ENCODE data around the gene UBAC1.

GRCh38 chr9:135937521-135938489 lies 23.4 kb downstream of the UBAC1 start:
- no peak for TF ChIP-seq TAF1 (IDR thresholded peaks at IDR 0.05; ENCODE audit: low read depth)
- TF ChIP-seq CEBPB (IDR thresholded peaks at IDR 0.05) = no peak
- no peak for TF ChIP-seq MAX (IDR thresholded peaks at IDR 0.05)
- no peak for TF ChIP-seq CREB1 (IDR thresholded peaks at IDR 0.05; ENCODE audit: low read depth)
- TF ChIP-seq EP300 (IDR thresholded peaks at IDR 0.05; ENCODE audit: borderline replicate concordance) = no peak
- TF ChIP-seq EGR1 (IDR thresholded peaks at IDR 0.05) = no peak
- TF ChIP-seq NFIC (IDR thresholded peaks at IDR 0.05) = no peak
- no peak for TF ChIP-seq REST (IDR thresholded peaks at IDR 0.05; ENCODE audit: low read depth)
- no peak for TF ChIP-seq TEAD4 (IDR thresholded peaks at IDR 0.05)
- TF ChIP-seq USF1 (IDR thresholded peaks at IDR 0.05) = no peak
- no peak for TF ChIP-seq YY1 (IDR thresholded peaks at IDR 0.05; ENCODE audit: low read depth)

Measured in Ishikawa (cell line).